ENCODE data around the gene ASCL5. TPM values are rescaled to one million over a fixed set of nuclear protein-coding genes. Genes with fewer than 3 reads are reported as not detected.

ASCL5 gene
- total RNA-seq = not detected in 2 replicates

DNA sequence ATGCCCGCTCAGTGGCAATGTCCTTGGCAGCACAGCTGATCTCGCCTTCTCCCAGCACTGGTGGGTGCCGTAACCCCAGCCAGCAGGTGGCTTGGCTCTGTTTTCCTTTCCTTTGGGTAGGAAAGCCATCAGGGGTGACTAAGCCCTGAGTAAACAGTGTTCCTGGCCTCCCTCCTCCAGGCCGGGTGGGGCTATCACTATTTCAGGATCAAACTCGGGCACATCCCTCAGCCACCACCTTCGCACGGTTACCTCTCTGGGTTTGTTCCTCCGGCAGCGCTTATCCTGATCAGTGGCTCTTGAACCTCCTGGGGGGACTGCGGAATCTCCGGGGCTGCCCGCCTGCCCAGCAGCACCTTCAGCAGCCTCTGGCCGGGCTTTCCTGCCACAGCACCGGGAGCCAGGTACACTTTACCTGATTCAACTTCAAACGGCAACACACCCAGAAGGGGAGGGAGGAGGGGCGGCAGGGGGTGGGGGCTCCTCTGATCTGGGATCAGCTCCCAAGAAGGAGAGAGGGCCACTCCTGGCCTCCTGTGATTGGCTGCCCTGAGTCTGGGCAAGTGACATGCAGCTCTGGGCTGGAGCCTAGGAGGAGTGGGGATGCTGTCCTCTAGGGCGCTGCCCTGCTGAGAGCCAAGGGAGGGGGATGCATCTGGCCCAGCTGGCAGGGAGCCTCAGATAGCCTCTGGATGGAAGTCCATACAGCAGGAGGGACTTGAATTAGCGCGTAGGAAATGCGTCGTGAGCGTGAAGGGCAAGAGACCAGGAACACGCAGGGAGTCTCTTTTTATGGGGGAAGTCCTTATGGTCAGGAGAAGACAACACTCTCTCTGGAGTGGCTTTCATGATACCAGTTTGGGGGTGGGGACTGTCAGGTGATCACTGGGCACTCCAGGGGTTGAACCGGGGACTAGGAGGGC, at the start of gene ASCL5:
Gene ASCL5, minus strand, starts transcription at position 353 of the 923 bp plus-strand sequence. CDS start 11,812 bp downstream, outside the sequence.
- no peak for DNase-seq
- TF ChIP-seq, protein P1, sequence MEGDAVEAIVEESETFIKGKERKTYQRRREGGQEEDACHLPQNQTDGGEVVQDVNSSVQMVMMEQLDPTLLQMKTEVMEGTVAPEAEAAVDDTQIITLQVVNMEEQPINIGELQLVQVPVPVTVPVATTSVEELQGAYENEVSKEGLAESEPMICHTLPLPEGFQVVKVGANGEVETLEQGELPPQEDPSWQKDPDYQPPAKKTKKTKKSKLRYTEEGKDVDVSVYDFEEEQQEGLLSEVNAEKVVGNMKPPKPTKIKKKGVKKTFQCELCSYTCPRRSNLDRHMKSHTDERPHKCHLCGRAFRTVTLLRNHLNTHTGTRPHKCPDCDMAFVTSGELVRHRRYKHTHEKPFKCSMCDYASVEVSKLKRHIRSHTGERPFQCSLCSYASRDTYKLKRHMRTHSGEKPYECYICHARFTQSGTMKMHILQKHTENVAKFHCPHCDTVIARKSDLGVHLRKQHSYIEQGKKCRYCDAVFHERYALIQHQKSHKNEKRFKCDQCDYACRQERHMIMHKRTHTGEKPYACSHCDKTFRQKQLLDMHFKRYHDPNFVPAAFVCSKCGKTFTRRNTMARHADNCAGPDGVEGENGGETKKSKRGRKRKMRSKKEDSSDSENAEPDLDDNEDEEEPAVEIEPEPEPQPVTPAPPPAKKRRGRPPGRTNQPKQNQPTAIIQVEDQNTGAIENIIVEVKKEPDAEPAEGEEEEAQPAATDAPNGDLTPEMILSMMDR (IDR thresholded peaks at IDR 0.05) = no peak
- H3K4me1 Mint-ChIP-seq = no peaks in the 10 kb centered on the region
- peaks cover 11% of the 10 kb centered on the region for H3K27me3 Mint-ChIP-seq
- ChIA-PET POLR2A (no interaction called here), CTCF (interaction anchor here (0.9 kb wide), 1 partner anchor 13 kb away, joined by 5 read pairs; no protein-coding TSS in a partner anchor)
- no peak for ATAC-seq (ENCODE audit: low read depth)
- no peak within 1 kb of the TSS for H3K27ac Mint-ChIP-seq
- H3K4me3 Mint-ChIP-seq = no peak within 1 kb of the TSS
- H3K36me3 Mint-ChIP-seq (ENCODE audit: low read depth) = no peaks in the 10 kb centered on the region
- H3K9me3 Mint-ChIP-seq = no peaks in the 10 kb centered on the region
- intact Hi-C loops (cut with micrococcal nuclease) = no loop called here

- H3K4me3 Mint-ChIP-seq = no peak overlapping the region
- H3K36me3 Mint-ChIP-seq (ENCODE audit: low read depth) = no peaks in the 10 kb centered on the region
- ChIA-PET POLR2A (interaction anchor here (0.7 kb wide), 1 partner anchor 177 kb away, joined by 3 read pairs; no protein-coding TSS in a partner anchor), CTCF (no interaction called here)
- peaks cover 4% of the 10 kb centered on the region for H3K9me3 Mint-ChIP-seq
- TF ChIP-seq, protein P1 (IDR thresholded peaks at IDR 0.05) = no peak
- H3K27ac Mint-ChIP-seq = no peak overlapping the region
- no peak for ATAC-seq (ENCODE audit: low read depth)
- DNase-seq = no peak
- intact Hi-C loops (cut with micrococcal nuclease) = no loop called here
- H3K27me3 Mint-ChIP-seq = peaks cover 24% of the 10 kb centered on the region
- H3K4me1 Mint-ChIP-seq = peaks cover 7% of the 10 kb centered on the region
These were observed 49.0 kb upstream of the ASCL5 start for GRCh38 chr1:201175820-201176500.

GRCh38 chr1:201173736-201174135, 46.8 kb upstream of the ASCL5 start:
- CTCF ChIA-PET = no interaction called here
- intact Hi-C loops (cut with micrococcal nuclease) = loop anchor here (5.0 kb wide), 1 partner anchor 151 kb away; the partner anchor contains the start of gene KIF21B
- H3K27me3 Mint-ChIP-seq = peaks cover 11% of the 10 kb centered on the region

DNA sequence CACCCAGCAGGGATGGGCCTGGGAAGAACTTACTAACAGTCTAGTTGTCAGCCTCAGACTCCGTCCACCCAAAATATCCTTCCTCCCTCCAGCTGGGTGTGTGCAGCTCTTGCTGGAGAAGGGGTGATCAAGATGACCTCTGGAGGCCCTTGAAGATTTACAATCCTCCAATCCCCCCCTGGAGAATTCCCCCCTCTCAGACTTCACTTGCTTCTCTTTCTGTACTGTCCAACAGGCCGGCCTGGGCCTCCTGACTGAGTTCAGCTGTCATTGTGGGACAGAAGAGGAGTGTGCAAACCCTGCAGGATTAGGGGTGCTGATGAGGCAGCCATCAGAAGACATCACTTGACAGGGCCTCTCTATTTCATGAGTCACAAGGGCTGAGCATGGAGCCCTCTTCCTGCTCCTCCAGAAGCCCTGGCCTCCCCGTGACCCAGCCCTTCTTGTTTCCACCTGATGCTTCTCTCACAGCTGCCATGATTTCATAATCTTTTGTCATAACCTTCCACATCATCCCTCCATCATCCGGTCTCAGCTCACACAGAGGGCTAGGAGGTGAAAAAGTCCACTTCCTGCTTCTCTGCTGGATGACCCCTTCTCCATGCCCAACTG, 46.1 kb upstream of the ASCL5 start:
- POLR2A ChIA-PET = no interaction called here

More at GRCh38 chr1:201173736-201174135, 46.8 kb upstream of the ASCL5 start:
- H3K4me3 Mint-ChIP-seq = no peak overlapping the region
- TF ChIP-seq, protein P1 (IDR thresholded peaks at IDR 0.05) = no peak
- H3K27ac Mint-ChIP-seq = no peak overlapping the region
- H3K9me3 Mint-ChIP-seq = peaks cover 1% of the 10 kb centered on the region
- ATAC-seq (ENCODE audit: low read depth) = no peak
- H3K36me3 Mint-ChIP-seq (ENCODE audit: low read depth) = no peaks in the 10 kb centered on the region
- H3K4me1 Mint-ChIP-seq = peaks cover 12% of the 10 kb centered on the region
- DNase-seq = no peak
- POLR2A ChIA-PET = no interaction called here

More for the DNA sequence above, 46.1 kb upstream of the ASCL5 start:
- Mint-ChIP-seq H3K27me3 (peaks cover 6% of the 10 kb centered on the region), H3K4me3 (no peak overlapping the region), H3K9me3 (no peaks in the 10 kb centered on the region), H3K36me3 (ENCODE audit: low read depth) (no peaks in the 10 kb centered on the region), H3K4me1 (peaks cover 12% of the 10 kb centered on the region), H3K27ac (no peak overlapping the region)
- ATAC-seq (ENCODE audit: low read depth) = no peak
- intact Hi-C loops (cut with micrococcal nuclease) = loop anchor here (5.0 kb wide), 1 partner anchor 151 kb away; the partner anchor contains the start of gene KIF21B
- CTCF ChIA-PET = no interaction called here
- TF ChIP-seq, protein P1 (IDR thresholded peaks at IDR 0.05) = no peak
- DNase-seq = no peak
